ENCODE measurements around the gene GEMIN5.

- TF ChIP-seq, protein P1, sequence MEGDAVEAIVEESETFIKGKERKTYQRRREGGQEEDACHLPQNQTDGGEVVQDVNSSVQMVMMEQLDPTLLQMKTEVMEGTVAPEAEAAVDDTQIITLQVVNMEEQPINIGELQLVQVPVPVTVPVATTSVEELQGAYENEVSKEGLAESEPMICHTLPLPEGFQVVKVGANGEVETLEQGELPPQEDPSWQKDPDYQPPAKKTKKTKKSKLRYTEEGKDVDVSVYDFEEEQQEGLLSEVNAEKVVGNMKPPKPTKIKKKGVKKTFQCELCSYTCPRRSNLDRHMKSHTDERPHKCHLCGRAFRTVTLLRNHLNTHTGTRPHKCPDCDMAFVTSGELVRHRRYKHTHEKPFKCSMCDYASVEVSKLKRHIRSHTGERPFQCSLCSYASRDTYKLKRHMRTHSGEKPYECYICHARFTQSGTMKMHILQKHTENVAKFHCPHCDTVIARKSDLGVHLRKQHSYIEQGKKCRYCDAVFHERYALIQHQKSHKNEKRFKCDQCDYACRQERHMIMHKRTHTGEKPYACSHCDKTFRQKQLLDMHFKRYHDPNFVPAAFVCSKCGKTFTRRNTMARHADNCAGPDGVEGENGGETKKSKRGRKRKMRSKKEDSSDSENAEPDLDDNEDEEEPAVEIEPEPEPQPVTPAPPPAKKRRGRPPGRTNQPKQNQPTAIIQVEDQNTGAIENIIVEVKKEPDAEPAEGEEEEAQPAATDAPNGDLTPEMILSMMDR (IDR thresholded peaks at IDR 0.05; ENCODE audit: insufficient read depth, low read length), result no peak
- no peak for TF ChIP-seq POLR2AphosphoS5 (IDR thresholded peaks at IDR 0.05; ENCODE audit: low read depth)
- TF ChIP-seq GABPA (IDR thresholded peaks at IDR 0.05; ENCODE audit: low read depth), result no peak
- TF ChIP-seq SPI1 (IDR thresholded peaks at IDR 0.05; ENCODE audit: borderline replicate concordance, low read depth), result no peak
- TF ChIP-seq, protein P2, sequence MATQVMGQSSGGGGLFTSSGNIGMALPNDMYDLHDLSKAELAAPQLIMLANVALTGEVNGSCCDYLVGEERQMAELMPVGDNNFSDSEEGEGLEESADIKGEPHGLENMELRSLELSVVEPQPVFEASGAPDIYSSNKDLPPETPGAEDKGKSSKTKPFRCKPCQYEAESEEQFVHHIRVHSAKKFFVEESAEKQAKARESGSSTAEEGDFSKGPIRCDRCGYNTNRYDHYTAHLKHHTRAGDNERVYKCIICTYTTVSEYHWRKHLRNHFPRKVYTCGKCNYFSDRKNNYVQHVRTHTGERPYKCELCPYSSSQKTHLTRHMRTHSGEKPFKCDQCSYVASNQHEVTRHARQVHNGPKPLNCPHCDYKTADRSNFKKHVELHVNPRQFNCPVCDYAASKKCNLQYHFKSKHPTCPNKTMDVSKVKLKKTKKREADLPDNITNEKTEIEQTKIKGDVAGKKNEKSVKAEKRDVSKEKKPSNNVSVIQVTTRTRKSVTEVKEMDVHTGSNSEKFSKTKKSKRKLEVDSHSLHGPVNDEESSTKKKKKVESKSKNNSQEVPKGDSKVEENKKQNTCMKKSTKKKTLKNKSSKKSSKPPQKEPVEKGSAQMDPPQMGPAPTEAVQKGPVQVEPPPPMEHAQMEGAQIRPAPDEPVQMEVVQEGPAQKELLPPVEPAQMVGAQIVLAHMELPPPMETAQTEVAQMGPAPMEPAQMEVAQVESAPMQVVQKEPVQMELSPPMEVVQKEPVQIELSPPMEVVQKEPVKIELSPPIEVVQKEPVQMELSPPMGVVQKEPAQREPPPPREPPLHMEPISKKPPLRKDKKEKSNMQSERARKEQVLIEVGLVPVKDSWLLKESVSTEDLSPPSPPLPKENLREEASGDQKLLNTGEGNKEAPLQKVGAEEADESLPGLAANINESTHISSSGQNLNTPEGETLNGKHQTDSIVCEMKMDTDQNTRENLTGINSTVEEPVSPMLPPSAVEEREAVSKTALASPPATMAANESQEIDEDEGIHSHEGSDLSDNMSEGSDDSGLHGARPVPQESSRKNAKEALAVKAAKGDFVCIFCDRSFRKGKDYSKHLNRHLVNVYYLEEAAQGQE (IDR thresholded peaks at IDR 0.05; ENCODE audit: insufficient replicate concordance, low read depth), result no peak
These were observed 20.3 kb downstream of the GEMIN5 start for GRCh38 chr5:154917757-154918156.

Measured in HL-60 (cell line).